GM18502 (cell line): ENCODE measurements around the gene UBE2N.
"Not testable (repeated sequence)": the region's sequence is repeated elsewhere in the genome, so short reads cannot be mapped to it uniquely, and the experiment has no call there.

Source experiments
- ATAC-seq: cut with Tn5 transposase; IDR thresholded peaks from one replicate; pipeline ENCODE4 v1.9.1; 2021; ENCODE audit warnings: mild to moderate bottlenecking; ENCODE audit not compliant: unreplicated experiment, poor library complexity

Gene UBE2N

GRCh38 chr12:93381976-93382437, 59.7 kb downstream of the UBE2N start:
- ATAC-seq, result not testable (repeated sequence)

DNA sequence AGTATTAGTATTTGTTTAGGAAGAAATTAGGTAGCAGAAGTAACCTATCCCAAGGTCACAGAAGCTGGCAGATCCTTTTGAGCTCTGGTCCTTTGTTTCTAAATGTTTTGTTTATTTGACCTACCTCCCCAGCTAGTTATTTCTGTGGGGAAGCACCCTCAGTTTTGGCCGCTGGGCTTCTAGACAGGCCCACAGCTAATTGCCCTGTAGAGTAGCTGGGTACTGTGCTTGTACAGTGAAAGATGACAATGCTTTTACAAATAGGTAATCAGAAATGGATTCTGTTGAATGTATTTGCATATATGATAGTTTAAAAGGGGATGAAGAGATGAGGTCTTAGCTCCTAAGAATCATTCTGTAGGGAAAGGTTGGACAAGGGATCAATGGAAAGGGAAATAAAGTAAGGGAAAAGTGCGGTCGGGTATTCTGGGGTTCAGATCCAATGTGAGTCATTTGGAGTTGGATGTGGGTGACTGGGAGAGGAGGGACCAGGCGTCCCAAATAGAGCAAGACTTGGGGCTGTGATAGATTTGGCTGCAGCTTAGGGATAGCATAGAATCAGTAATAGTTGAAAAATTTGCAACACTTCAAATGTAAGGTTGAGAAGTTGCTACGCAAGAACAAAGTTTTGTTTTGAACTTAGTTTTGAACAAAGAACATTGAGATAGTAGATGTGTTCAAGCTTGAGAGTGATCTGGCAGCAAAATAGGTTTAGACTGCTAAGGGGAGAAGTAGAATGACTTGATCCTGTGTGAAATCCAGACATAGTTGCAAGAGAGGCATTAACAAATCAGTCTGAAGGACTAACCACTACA, 60.4 kb downstream of the UBE2N start:
- ATAC-seq, result no peak

DNA sequence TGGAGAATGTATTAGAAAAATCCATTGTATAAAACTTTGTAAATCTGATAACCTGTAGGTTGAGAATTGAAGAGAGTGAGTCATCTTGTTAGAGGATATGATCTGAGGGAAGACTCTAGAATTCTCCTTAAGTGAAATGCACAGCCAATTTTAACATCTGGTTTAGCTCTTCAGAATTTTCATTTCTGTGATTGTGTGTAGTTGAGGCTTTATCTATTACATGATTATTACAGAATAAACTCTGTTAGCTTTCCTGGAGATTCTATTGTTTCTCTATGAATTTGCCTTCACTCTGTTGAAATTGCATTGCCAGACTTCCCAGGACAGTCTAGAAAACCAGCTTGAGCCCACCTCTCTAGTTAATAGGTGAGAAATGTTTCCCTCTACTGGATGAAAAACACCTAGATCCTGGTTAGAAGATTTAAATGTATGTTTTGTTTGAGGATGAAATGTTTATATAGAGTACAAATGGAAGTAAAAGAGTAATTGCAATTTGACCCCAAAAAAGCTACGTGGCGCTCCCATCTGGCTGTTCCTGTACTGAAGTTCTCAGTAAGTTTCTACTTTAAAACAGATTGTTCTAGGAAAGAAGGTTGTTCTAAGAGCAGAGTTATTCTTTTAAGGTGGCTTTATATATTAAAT, 61.1 kb downstream of the UBE2N start:
- ATAC-seq, result no peak

GRCh38 chr12:93379981-93380361, 61.8 kb downstream of the UBE2N start:
- no peak for ATAC-seq

DNA sequence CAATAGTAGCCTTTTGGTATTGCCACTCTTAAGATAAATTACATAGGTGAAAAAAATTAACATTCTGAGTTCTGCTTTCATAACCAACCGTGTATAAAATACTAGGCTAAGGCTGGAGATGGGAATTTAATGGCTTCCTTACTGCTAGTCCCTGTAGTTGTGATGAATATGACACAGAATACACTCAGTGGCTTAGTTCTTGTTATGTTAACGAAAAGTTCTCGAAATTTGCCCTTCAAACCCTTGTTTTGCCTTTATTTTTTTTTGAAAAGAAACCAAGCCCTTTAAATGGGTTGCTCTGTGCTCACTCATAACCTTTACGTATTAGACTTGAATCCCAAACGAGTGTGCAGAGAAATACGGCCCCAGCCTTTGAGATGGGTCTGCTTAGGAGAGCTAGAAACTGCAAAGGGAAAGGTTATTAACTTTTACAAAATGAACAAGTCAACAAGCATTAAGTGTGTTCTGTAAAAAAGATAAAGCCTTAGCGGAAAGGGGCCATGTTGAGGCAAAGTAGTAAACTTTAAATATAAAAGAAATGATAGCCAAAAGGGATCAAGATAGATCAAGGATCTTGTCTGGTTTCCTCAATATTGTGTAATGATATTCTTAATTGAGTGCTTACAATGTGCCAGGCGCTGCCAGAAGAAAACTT, 62.3 kb downstream of the UBE2N start:
- ATAC-seq, result no peak

DNA sequence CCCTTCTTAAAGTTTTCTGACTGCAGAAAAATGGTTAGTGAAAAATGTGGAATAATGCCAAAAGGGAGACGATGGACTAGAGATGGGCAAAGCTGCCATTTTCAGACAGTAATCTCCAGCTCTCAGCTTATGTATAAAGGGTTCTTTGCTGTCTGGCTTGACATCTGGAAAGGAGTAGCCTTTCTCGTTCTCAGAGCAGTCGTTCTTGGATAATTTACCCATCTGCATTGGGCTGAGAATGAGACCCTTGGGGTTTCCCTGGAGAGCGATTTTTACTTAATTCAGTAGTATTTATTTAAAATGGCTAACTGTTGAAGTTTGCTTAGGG, 62.8 kb downstream of the UBE2N start:
- ATAC-seq, result no peak

DNA sequence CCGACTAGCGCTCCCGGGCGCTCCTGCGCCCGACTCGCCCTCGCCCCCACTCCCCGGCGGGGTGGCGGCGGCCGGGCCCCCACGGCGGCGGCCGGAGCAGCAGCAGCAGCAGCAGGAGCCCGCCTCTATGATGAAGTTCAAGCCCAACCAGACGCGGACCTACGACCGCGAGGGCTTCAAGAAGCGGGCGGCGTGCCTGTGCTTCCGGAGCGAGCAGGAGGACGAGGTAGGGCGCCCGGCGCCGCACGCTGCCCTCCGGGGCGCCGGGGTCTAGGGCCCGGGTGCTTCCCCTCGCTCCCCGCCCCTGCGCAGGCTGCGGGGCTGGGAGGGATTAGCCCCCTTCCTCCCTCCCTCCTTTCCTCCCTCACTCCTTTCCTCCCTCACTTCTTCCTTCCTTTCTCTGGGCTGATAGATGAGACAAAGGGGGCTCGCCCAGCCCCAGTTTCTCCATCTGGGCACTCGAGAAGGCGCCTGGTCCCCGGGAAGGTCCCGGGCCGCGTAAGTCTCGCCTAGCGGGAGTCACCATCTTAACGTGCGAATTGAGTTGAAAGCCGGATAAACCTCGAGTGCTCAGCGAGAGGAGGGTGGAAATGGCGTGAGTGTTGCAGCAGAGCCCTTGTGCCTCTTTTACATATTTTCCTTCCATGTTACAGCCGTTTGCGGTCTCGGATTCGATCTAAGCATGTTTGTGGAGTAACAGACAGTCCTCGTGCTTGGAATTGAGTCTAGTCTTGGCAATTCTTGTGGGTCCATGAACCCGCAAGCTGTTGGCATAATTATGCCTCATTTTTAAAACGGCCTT, 63.4 kb downstream of the UBE2N start:
- ATAC-seq, result peak; percentile 37

DNA sequence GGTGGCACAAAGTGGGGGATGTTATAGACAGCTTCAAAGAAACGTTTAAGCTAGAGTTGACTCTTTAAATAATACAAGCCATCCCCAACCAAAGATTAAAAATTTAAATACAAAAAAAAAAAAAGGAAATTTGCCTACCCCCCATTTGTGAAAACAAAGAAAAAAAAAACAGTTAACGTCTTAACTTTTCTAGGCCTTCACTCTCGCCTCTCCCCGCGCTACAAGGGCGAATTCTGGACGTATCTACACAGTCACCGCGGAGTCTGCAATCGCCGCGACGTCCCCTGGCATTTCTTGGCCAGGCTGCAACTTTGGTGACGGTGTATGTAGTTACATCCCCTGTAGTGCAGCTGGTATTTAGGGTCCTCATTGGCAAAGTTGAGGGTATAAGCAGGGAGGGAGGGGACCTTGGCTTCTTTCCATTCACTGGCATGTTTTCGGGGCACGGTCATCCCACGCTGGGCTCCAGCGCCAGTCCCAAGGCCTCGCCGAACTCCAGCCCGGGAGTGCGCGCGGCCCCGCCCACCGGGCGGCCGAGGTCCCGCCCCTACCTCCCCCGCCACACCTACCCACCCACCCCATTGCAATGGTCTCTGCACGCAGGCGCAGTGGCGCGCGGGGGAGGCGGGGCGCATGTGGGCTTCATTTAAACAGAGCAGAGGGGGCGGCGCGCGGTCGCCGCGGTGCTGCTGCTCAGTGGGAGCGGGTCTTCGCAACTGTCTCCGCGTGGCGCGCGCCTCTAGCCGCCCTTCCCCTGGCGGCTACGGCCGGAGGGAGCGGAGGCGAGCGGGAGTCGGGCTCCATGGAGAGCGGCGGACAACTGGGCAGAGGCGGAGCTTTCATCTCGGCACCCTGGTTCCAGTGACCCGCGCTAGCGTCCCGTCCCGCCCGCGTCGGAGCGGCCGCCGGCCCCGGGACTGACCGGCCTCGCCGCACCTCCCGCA, 64.2 kb downstream of the UBE2N start, which contains the start of gene NUDT4:
TSS of gene NUDT4 (plus strand) at position 674 of the 944 bp plus-strand sequence. CDS start 398 bp downstream, outside the sequence.
- peak; percentile 78 for ATAC-seq

DNA sequence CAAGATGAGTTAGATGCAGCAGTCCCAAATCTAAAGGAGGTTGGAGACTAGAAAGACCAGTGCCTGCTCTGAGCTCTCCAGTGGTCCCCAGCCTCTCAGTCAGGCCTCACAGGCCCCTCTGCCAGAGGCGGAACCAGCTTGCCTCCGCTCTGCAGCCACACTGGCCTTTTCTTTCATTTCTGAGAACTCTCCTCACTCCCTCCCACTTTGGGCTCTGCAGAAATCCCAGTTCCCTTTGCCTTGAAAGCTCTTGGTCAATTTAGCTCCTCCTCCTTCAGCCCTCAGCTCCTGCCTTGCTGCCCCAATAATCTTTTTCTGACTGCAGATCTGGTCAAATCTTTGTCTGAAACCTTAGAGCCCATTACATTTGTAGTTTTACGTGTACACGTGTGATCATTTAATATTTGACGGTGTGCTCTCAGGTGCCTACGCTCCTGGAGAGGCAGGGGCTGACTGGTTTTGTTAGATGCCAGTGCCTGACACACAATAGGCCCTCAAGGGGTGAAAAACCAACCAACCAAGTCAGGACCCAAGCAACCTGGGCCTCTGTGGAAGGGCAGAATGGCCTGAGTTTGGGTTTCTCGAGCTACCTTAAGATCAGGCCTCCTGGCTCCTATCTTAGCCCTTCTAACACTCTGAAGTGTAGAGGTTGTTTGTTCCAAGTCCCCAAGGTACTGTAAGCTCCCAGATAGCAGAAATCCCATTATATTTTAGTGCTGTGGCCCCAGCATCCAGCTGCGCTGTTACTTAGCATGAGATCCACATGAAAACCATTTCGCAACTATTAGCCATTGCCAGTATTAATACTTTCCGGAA, 65.1 kb downstream of the UBE2N start:
- no peak for ATAC-seq

DNA sequence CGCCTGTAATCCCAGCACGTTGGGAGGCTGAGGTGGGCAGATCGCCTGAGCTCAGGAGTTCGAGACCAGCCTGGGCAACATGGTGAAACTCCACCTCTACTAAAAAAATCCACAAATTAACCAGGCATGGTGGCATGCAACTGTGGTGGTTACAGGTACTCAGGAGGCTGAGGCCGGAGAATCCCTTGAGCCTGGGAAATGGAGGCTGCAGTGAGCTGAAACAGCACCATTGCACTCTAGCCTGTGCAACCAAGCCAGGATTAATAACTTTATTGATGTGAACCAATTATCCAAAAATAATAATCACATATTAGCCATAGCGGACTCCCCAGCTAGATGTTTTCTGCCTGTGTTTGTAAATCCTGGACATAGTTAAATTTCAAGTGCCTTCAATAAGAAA, 65.8 kb downstream of the UBE2N start:
- no peak for ATAC-seq

DNA sequence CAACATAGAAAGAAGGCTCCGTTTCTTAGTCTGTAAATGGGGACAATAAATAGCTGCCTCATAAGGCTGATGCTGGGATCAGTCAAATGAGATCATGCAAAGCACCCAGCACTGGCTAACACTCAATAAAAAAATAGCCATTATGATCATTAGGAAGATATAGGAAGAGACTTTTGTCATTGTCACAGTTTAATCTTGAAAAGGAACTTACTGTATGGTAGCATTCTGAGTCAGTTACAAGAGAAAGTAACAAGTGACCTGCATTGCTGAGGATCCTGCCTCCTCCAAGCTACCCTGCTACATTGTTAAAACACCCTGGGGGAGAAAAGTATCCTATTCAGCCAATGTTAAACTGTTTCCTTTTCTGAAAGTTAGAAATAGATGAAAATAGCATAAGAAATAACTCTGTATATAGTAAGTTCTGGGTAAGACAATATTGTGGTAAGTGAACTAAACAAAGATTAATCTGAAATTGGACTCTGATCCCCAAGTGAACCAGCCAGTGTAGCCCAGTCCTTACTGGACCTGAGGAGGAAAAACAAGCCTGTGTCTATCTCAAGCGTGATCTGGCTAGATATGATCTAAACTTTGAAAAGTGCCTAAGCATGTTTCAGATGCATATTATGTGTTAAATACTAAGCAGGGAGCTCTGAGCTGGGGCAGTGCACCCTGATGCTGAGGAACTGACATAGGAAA, 67.6 kb downstream of the UBE2N start:
- ATAC-seq, result no peak

GRCh38 chr12:93370947-93371346, 70.8 kb downstream of the UBE2N start:
- ATAC-seq, result no peak

DNA sequence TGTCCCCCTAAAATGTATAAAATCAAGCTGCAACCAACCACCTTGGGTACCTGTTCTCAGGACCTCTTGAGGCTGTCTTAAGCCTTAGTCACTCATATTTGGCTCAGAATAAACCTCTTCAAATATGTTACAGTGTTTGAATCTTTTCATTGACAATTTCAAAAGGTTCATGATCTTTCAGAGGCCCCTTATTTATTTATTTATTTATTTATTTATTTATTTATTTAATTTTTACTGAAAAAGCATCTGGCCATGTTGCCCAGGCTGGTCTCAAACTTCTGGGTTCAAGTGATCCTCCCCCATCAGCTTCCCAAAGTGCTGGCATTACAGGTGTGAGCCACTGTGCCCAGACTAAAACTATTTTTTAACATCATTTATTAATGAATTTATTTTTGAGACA, 72.2 kb downstream of the UBE2N start:
- no peak for ATAC-seq

GRCh38 chr12:93368766-93369165, 73.0 kb downstream of the UBE2N start:
- no peak for ATAC-seq

- ATAC-seq, result no peak
Observed at GRCh38 chr12:93366422-93366821, 75.3 kb downstream of the UBE2N start.

DNA sequence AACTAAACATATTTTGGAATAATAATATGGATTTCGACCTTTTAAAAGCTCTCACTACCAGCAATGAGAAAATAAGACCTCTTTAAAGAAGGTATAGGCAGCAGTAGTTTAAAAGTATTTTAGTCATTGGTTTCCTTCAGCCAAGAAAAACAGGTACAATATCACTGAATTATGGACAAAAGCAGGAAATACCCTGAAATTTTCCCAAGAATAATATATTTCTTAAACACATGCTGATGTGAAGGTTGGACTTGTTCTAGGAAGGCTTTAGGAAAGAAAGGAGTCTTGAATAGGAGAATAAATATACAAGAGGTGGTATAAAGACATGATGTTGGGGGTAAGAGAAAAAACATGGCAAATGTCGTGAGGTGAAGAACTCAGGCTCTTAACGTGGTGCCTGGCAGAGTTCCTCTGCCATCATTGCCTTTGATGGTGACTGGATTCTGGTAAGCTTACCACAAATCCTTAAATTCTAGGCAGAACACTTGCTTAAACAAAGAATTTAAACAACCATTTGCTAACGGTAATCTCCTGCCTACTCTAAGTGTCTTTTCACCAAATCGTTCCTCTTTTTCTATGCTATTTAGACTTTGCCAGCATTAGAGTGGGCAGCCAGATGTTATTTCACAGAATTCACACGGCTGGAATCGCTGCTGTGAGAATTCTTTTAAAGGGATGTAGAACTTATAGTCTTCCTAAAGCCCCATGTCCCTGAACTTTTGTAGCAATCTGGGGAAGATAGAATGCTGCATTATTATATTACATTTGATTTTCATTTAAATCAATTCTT, 75.9 kb downstream of the UBE2N start:
- ATAC-seq, result no peak

GRCh38 chr12:93363841-93364297, 77.9 kb downstream of the UBE2N start:
- ATAC-seq, result peak; percentile 75
